Hepatocyte (in vitro differentiated cells): Measurements from ENCODE around the gene ZW10. TPM values are rescaled to one million over a fixed set of nuclear protein-coding genes. Genes with fewer than 3 reads are reported as not detected.

Experiments
- DNase-seq: peaks from one replicate; pipeline ENCODE4 v3.0.0-alpha.2; 2016; ENCODE audit warnings: low spot score
- H2AFZ ChIP-seq: fragments of 200-600 bp; sonication (generic); 2 replicates; pipeline ENCODE4 v1.6.0; 2016; ENCODE audit warnings: antibody characterized with exemption, mild to moderate bottlenecking
- H3K27ac ChIP-seq: fragments of 200-600 bp; sonication (generic); 2 replicates; pipeline ENCODE4 v1.5.1; 2016; ENCODE audit warnings: mild to moderate bottlenecking
- H3K27me3 ChIP-seq: fragments of 200-600 bp; sonication (generic); 2 replicates; pipeline ENCODE4 v1.6.1; 2016
- H3K36me3 ChIP-seq: fragments of 200-600 bp; sonication (generic); replicated peaks from 2 replicates; pipeline ENCODE4 v1.5.1; 2016; ENCODE audit warnings: low read depth; ENCODE audit not compliant: insufficient read depth
- H3K4me1 ChIP-seq: fragments of 200-600 bp; sonication (generic); 2 replicates; pipeline ENCODE4 v1.5.1; 2016; ENCODE audit warnings: mild to moderate bottlenecking, moderate library complexity; ENCODE audit not compliant: insufficient read depth
- H3K4me2 ChIP-seq: fragments of 200-600 bp; sonication (generic); 2 replicates; pipeline ENCODE4 v1.6.0; 2016
- H3K4me3 ChIP-seq: fragments of 200-600 bp; sonication (generic); 2 replicates; pipeline ENCODE4 v1.5.1; 2016; ENCODE audit warnings: mild to moderate bottlenecking
- H3K79me2 ChIP-seq: fragments of 200-600 bp; sonication (generic); 2 replicates; pipeline ENCODE4 v1.6.0; 2017; ENCODE audit warnings: mild to moderate bottlenecking
- H3K9me2 ChIP-seq: fragments of 200-600 bp; sonication (generic); replicated peaks from 2 replicates; pipeline ENCODE4 v1.6.0; 2017; ENCODE audit warnings: mild to moderate bottlenecking; ENCODE audit not compliant: insufficient read depth
- H3K9me3 ChIP-seq: fragments of 200-600 bp; sonication (generic); 2 replicates; pipeline ENCODE4 v1.5.1; 2016; ENCODE audit warnings: low read depth, mild to moderate bottlenecking
- H4K20me1 ChIP-seq: fragments of 200-600 bp; sonication (generic); 2 replicates; pipeline ENCODE4 v1.6.0; 2016; ENCODE audit warnings: mild to moderate bottlenecking; ENCODE audit not compliant: insufficient read depth, poor library complexity, severe bottlenecking
- EZH2 ChIP-seq: fragments of 200-600 bp; sonication (generic); IDR thresholded peaks from 2 replicates; pipeline ENCODE4 v1.6.1; 2016; ENCODE audit warnings: antibody characterized with exemption, mild to moderate bottlenecking, borderline replicate concordance
- EZH2phosphoT487 ChIP-seq: fragments of 200-600 bp; sonication (generic); IDR thresholded peaks from one replicate; pipeline ENCODE4 v1.6.1; 2018; ENCODE audit warnings: antibody characterized with exemption, mild to moderate bottlenecking, low read depth, moderate library complexity; ENCODE audit not compliant: unreplicated experiment, severe bottlenecking
- WGBS: methylation state at CpG from one replicate; pipeline ENCODE4 v1.1.6; 2016; ENCODE audit warnings: low lambda C conversion rate; ENCODE audit errors: missing lambda C conversion rate; 5-methylcytosine and 5-hydroxymethylcytosine counted together
- polyA plus RNA-seq: library from polyadenylated mRNA; unstranded; fragments of >200 nt; fragmentation: Nextera tagmentation; extraction: Ambion mirVana; gene quantifications from 2 replicates; pipeline ENCODE4 v1.2.1, GENCODE V29; 2016
- total RNA-seq: library from RNA; depleted of rRNA; stranded (reverse); fragments of >200 nt; gene quantifications from 2 replicates; pipeline ENCODE4 v1.2.3, GENCODE V29; 2014
- TF ChIP-seq, protein P1 (sequence below): fragments of 200-600 bp; sonication (generic); IDR thresholded peaks from 2 replicates; pipeline ENCODE4 v1.5.1; 2016; ENCODE audit warnings: antibody characterized with exemption, mild to moderate bottlenecking; ENCODE audit not compliant: poor library complexity

Gene ZW10
- total and polyA plus RNA-seq, 2 experiments from 2014 or later, result 15.4 to 19.5 TPM

DNA sequence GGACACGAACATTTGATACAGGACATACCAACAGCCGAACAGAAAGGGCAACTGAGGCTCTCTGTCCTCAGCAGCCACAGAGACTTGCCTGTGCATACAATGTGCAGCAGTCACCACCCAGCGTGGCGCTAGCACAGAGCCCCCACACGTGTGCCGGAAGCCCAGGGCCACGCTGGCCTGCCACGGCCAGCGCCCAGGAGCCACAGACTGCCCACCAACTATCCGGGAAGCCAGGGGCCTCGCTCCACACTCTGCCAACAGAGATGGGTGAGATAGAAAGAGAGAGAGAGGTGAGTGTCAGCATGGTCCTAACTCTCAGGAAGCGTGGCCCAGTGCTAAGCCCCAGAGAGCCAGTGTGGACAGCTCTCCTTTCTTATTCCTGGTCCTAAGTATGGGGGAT lies 79.1 kb downstream of the ZW10 start:
- no peaks in the 10 kb centered on the region for H3K79me2 ChIP-seq
- H3K27me3 ChIP-seq, result no peaks in the 10 kb centered on the region
- H3K4me3 ChIP-seq, result no peak overlapping the region
- no peak for DNase-seq
- 98% methylated on average over 12 of the region's 12 CpGs for WGBS
- no peaks in the 10 kb centered on the region for H3K36me3 ChIP-seq
- H3K27ac ChIP-seq, result no peak overlapping the region
- H3K9me3 ChIP-seq, result no peaks in the 10 kb centered on the region
- no peaks in the 10 kb centered on the region for H4K20me1 ChIP-seq
- H3K4me1 ChIP-seq, result peaks cover 4% of the 10 kb centered on the region
- TF ChIP-seq, protein P1, sequence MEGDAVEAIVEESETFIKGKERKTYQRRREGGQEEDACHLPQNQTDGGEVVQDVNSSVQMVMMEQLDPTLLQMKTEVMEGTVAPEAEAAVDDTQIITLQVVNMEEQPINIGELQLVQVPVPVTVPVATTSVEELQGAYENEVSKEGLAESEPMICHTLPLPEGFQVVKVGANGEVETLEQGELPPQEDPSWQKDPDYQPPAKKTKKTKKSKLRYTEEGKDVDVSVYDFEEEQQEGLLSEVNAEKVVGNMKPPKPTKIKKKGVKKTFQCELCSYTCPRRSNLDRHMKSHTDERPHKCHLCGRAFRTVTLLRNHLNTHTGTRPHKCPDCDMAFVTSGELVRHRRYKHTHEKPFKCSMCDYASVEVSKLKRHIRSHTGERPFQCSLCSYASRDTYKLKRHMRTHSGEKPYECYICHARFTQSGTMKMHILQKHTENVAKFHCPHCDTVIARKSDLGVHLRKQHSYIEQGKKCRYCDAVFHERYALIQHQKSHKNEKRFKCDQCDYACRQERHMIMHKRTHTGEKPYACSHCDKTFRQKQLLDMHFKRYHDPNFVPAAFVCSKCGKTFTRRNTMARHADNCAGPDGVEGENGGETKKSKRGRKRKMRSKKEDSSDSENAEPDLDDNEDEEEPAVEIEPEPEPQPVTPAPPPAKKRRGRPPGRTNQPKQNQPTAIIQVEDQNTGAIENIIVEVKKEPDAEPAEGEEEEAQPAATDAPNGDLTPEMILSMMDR, result no peak
- TF ChIP-seq EZH2phosphoT487 (no peak), EZH2 (no peak)
- no peaks in the 10 kb centered on the region for H3K9me2 ChIP-seq
- H2AFZ ChIP-seq, result no peak overlapping the region
- no peak overlapping the region for H3K4me2 ChIP-seq

DNA sequence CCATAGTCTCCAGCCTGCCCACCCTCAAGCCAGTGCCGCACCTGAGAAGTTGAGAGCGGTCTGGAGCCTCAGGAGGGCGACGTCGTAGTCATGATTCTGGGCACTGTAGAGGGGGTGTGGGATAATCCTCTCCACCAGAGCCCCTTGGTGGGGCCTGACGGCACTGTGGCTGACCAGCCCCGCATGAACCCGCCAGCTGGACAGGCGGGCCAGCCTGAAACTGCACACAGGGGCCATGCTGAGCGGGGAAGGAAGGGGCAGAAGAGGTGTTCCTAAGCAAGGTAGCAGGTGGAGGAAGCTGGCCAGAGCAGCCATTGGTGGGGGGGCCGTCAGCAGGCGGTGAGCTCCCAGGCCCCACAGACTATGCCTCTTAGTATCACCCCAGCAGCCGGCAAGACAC lies 80.5 kb downstream of the ZW10 start:
- H2AFZ ChIP-seq, result no peak overlapping the region
- H3K4me2 ChIP-seq, result no peak overlapping the region
- no peaks in the 10 kb centered on the region for H3K9me3 ChIP-seq
- no peak overlapping the region for H3K4me3 ChIP-seq
- H4K20me1 ChIP-seq, result no peaks in the 10 kb centered on the region
- 92% methylated on average over 13 of the region's 13 CpGs for WGBS
- TF ChIP-seq, protein P1, result no peak
- TF ChIP-seq EZH2, result no peak
- TF ChIP-seq EZH2phosphoT487, result no peak
- DNase-seq, result no peak
- H3K9me2 ChIP-seq, result no peaks in the 10 kb centered on the region
- H3K79me2 ChIP-seq, result no peaks in the 10 kb centered on the region
- peaks cover 4% of the 10 kb centered on the region for H3K4me1 ChIP-seq
- H3K36me3 ChIP-seq, result no peaks in the 10 kb centered on the region
- no peaks in the 10 kb centered on the region for H3K27me3 ChIP-seq
- no peak overlapping the region for H3K27ac ChIP-seq

DNA sequence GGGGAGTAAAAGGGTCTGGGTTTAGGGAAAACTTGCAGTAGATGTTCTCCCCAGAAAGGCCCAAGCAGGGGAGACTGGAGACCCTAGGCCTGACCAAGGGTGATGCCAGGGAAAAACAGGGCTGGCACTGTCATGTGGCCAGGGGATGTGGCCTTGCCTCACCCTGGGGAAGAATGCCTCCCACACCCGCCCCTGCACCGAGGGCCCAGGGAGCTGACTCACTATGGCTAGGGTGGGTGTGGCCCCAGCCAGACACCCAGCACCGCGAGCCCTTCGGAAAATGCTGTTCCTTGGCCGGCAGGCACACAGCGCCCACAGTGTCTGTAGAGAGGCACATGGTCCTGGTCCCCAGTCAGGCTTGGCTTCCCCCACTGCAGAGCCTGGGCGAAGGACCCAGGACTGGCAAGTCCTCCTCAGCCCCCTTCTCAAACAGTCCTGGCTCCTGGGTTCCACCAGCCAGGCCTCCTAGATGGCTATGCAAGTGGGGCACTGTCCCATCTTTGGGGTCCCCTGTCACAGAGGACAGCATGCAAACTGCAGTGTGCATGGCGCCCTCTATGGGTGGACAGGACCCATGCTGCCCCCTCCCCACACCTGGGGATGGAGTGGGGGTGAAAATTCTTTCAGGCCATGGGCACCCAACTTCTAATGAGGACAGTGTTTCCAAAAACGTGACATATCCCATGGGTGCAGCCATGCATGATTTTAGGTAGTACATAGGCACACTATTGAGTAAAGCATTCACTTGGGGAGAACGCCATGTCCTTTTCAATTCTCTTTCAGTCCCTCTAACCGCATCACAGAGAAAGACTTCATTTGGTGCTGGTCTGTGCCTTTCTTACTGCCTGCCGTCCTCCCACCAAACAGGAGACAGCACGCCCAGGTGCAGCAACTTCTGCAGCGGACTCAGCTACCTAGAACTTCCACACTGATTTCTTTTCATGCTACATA lies 82.6 kb downstream of the ZW10 start:
- 75% methylated on average over 15 of the region's 15 CpGs for WGBS
- DNase-seq, result peak; percentile 78
- H3K9me3 ChIP-seq, result no peaks in the 10 kb centered on the region
- H3K79me2 ChIP-seq, result no peaks in the 10 kb centered on the region
- H3K4me1 ChIP-seq, result peaks cover 4% of the 10 kb centered on the region
- H3K27ac ChIP-seq, result peak overlapping the region; percentile 55
- H3K27me3 ChIP-seq, result no peaks in the 10 kb centered on the region
- no peaks in the 10 kb centered on the region for H3K9me2 ChIP-seq
- H4K20me1 ChIP-seq, result no peaks in the 10 kb centered on the region
- H2AFZ ChIP-seq, result no peak overlapping the region
- no peaks in the 10 kb centered on the region for H3K36me3 ChIP-seq
- H3K4me3 ChIP-seq, result no peak overlapping the region
- H3K4me2 ChIP-seq, result no peak overlapping the region
- TF ChIP-seq, protein P1, result peak; percentile 34
- TF ChIP-seq EZH2, result no peak
- no peak for TF ChIP-seq EZH2phosphoT487
